Measurements from ENCODE around the gene ZNF626. TPM values are rescaled to one million over a fixed set of nuclear protein-coding genes. Genes with fewer than 3 reads are reported as not detected.
"Not testable (repeated sequence)": the region's sequence is repeated elsewhere in the genome, so short reads cannot be mapped to it uniquely, and the experiment has no call there.

The ZNF626 gene
- 10 to 100 TPM in 1 of 4 donors, 1 to 10 TPM in 3; 1.3 to 11.6 (median 2.2) TPM for total RNA-seq

DNA sequence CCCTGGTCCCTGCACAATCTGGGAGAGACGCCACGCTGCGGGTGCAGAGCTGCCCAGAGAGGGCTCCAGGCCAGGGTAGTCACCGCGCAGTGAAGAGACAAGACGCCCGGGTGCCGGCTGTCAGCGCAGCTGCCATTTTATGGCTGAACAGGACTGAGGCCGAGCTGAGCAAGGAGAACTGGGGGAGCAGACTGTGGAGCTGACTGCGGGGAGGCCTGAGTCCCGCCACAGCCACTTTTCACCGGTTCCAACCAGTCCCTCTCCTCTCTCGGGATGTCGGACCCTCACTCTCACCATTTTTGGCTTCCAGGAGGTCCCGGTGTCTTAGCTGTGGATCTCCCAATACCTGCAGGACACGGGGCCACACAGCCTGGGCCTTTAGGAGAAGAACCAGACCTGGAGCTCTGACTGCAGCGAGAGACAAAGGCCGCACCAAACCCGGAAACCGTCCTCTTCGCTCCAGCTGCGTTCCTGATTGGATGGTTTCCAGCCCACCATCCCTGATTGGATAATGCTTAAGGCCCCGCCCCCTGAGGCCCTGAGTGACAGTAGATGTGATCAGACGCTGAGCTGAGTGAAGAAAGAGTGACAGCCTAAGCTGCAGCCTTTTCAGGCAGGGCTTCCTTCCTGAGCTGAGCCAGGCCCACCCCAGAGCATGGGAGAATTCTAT lies at the start of gene ZNF626:
TSS of gene ZNF626 (minus strand) at position 422 of the 670 bp plus-strand sequence. CDS start at position 297, 125 bp downstream.
- Histone ChIP-seq H3K9me3 (no peaks in the 10 kb centered on the region), H3K4me1 (peaks cover 0 to 10% (median 0%) of the 10 kb centered on the region in 4 donors), H3K36me3 (peaks cover 0 to 8% (median 0%) of the 10 kb centered on the region in 3 donors), H3K27me3 (no peaks in the 10 kb centered on the region), H3K27ac (peak within 1 kb of the TSS; percentile 64 to 86 (median 71)), H3K4me3 (peak within 1 kb of the TSS; percentile 56 to 81 (median 60))
- DNase-seq = peak; percentile 76 to 99 (median 98)
- TF ChIP-seq POLR2A (IDR thresholded peaks at IDR 0.05) = peak; percentile 27 to 30
- TF ChIP-seq CTCF (IDR thresholded peaks at IDR 0.05) = no peak

GRCh38 chr19:20669263-20669662 lies 7.9 kb upstream of the ZNF626 start:
- Histone ChIP-seq H3K4me1 (no peaks in the 10 kb centered on the region), H3K27me3 (no peaks in the 10 kb centered on the region), H3K9me3 (no peaks in the 10 kb centered on the region), H3K4me3 (no peak overlapping the region), H3K27ac (no peak overlapping the region), H3K36me3 (no peaks in the 10 kb centered on the region)
- DNase-seq = no peak
- no peak for TF ChIP-seq POLR2A (IDR thresholded peaks at IDR 0.05)
- TF ChIP-seq CTCF (IDR thresholded peaks at IDR 0.05) = no peak

- no peak overlapping the region for H3K4me3 ChIP-seq
- DNase-seq = no peak
- H3K4me1 ChIP-seq = no peaks in the 10 kb centered on the region
- no peak overlapping the region for H3K27ac ChIP-seq
- no peaks in the 10 kb centered on the region for H3K36me3 ChIP-seq
- H3K9me3 ChIP-seq = no peaks in the 10 kb centered on the region
- TF ChIP-seq CTCF (IDR thresholded peaks at IDR 0.05) = no peak
- TF ChIP-seq POLR2A (IDR thresholded peaks at IDR 0.05) = no peak
- H3K27me3 ChIP-seq = no peaks in the 10 kb centered on the region
These were observed 5.9 kb upstream of the ZNF626 start for GRCh38 chr19:20667281-20667680.

GRCh38 chr19:20664901-20665781 lies 3.8 kb upstream of the ZNF626 start:
- DNase-seq = no peak

DNA sequence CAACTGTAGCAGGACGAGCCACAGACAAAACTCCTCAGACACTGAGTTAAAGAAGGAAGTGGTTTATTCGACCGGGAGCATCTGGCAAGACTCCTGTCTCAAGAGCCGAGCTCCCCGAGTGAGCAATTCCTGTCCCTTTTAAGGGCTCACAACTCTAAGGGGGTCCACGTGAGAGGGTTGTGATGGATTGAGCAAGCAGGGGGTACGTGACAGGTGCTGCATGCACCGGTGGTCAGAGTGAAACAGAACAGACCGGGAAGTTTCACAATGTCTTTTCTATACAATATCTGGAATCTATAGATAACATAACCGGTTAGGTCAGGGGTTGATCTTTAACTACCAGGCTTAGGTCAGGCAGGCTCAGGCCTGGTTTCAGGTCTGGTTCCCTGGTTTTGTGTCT lies 3.1 kb upstream of the ZNF626 start:
- not testable (repeated sequence) for H3K27ac ChIP-seq, H3K27me3 ChIP-seq, H3K36me3 ChIP-seq, H3K9me3 ChIP-seq, H3K4me1 ChIP-seq, DNase-seq, H3K4me3 ChIP-seq

More at GRCh38 chr19:20664901-20665781, 3.8 kb upstream of the ZNF626 start:
- TF ChIP-seq POLR2A (IDR thresholded peaks at IDR 0.05) (no peak), CTCF (IDR thresholded peaks at IDR 0.05) (no peak)
- no peaks in the 10 kb centered on the region for H3K4me1 ChIP-seq
- H3K4me3 ChIP-seq = no peak overlapping the region
- no peaks in the 10 kb centered on the region for H3K27me3 ChIP-seq
- H3K9me3 ChIP-seq = no peaks in the 10 kb centered on the region
- H3K27ac ChIP-seq = peak overlapping the region in 1 of 4 donors; percentile 9
- H3K36me3 ChIP-seq = no peaks in the 10 kb centered on the region

Measured in Peyer's patch (tissue), 4 donors.